Mucosa of descending colon (tissue), 3 donors: ENCODE data around the gene OPCML. TPM values are rescaled to one million over a fixed set of nuclear protein-coding genes. Genes with fewer than 3 reads are reported as not detected.

ENCODE experiments used
- ATAC-seq: fragments of 200-7000 bp; cut with Tn5 transposase; one replicate; pipeline ENCODE4 v1.9.1; 2020; ENCODE audit warnings: mild to moderate bottlenecking, moderate library complexity
- DNase-seq, 3 donors: peaks; one replicate each; pipeline ENCODE4 v3.0.0-alpha.2; 2020
- H3K36me3 ChIP-seq: fragments of 200-600 bp; one replicate; pipeline ENCODE4 v1.8.0; 2021; ENCODE audit warnings: low read depth, mild to moderate bottlenecking
- H3K4me1 ChIP-seq: fragments of 200-600 bp; one replicate; pipeline ENCODE4 v1.8.0; 2021; ENCODE audit warnings: low read depth, mild to moderate bottlenecking
- H3K4me3 ChIP-seq: fragments of 200-600 bp; one replicate; pipeline ENCODE4 v1.8.0; 2021; ENCODE audit warnings: mild to moderate bottlenecking
- H3K9me3 ChIP-seq: fragments of 200-600 bp; one replicate; pipeline ENCODE4 v1.8.0; 2021; ENCODE audit warnings: mild to moderate bottlenecking
- intact Hi-C, 2 donors: fragments of 100-400 bp; cut with DNase I in 1 of 2; cut with micrococcal nuclease in 1 of 2; formaldehyde crosslinking; loops; one replicate each; pipeline versions ENCODE4 v1.11.0 to v1.11.1; 2022; cut with DNase I, micrococcal nuclease
- total RNA-seq, 3 donors: library from RNA; stranded (reverse); fragmentation: NEBNext Ultra II Directional in 2 of 3; extraction: Animal tissue kit (Norgen Biotek cat#: 25700) in 2 of 3; gene quantifications; one replicate each; pipeline versions ENCODE4 v1.2.1 to v1.2.4, GENCODE V29; 2021 to 2023
- TF ChIP-seq, protein P1 (sequence below): fragments of 200-600 bp; IDR thresholded peaks from one replicate; pipeline ENCODE4 v1.8.0; 2022; ENCODE audit warnings: antibody characterized with exemption, mild to moderate bottlenecking
- donor health status: DM: no; HTN: no; CAD: no; lungs with moderate emphysema.
- donor health status: DM: no; HTN: no; CAD: no.
- donor health status: DM: no; HTN: yes; CAD: no.

Gene OPCML
- total RNA-seq, 3 donors from 2014 or later = 0.10 to 0.47 TPM; not detected in 1

DNA sequence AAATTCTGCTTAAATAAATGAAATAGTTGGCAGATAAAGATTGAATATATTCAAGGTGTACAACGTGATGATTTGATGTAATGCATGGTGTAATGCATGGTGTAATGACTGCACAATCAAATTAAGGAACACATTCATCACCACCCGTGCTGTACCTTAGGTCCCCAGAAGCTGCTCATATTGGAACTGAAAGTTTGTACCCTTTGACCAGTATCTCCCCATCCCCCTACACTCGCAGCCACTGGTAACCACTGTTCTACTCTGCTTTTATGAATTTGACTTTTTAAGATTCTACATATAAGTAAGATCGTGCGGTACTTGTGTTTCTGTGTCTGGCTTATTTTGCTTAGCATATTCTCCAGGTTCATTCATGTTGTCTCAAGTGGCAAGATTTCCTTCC, 445.8 kb downstream of the OPCML start:
- intact Hi-C loops = no loop called here
- no peaks in the 10 kb centered on the region for H3K9me3 ChIP-seq
- ATAC-seq (no peak), DNase-seq (no peak)
- TF ChIP-seq, protein P1, sequence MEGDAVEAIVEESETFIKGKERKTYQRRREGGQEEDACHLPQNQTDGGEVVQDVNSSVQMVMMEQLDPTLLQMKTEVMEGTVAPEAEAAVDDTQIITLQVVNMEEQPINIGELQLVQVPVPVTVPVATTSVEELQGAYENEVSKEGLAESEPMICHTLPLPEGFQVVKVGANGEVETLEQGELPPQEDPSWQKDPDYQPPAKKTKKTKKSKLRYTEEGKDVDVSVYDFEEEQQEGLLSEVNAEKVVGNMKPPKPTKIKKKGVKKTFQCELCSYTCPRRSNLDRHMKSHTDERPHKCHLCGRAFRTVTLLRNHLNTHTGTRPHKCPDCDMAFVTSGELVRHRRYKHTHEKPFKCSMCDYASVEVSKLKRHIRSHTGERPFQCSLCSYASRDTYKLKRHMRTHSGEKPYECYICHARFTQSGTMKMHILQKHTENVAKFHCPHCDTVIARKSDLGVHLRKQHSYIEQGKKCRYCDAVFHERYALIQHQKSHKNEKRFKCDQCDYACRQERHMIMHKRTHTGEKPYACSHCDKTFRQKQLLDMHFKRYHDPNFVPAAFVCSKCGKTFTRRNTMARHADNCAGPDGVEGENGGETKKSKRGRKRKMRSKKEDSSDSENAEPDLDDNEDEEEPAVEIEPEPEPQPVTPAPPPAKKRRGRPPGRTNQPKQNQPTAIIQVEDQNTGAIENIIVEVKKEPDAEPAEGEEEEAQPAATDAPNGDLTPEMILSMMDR = no peak
- peaks cover 5% of the 10 kb centered on the region for H3K4me1 ChIP-seq
- H3K4me3 ChIP-seq = no peak overlapping the region
- no peaks in the 10 kb centered on the region for H3K36me3 ChIP-seq

DNA sequence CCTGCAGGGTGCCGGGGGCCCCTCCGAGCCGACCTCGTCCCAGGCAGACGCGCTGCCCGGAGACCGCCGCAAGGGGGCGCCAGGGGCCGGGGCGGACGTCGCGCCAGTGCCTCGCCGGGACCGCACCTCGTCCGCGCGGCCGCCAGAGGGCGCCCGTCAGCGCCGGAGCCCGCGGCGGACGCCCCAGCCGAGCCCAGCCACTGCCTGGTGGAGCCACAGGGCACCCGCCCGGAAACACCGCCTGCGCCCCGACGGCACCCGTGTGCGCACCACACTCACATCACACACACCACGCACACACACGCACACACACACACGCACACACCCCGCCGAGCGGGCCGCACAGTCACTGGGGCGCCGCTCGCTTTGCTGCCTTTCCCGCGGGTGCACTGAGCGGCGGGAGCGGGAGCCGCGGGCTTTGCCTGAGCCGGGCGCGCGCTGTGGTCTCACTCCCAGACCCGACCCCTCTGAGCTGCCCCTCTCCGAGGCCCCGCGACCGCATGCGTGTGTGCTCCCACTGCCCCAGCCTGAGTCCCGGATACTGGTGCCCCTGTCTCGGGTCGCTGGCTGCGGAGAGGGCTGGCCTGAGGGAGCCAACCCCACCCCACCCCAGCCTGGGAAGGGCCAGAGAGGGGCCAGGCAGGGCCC, 449.3 kb downstream of the OPCML start:
- peak; percentile 98 for ATAC-seq
- no peaks in the 10 kb centered on the region for H3K36me3 ChIP-seq
- TF ChIP-seq, protein P1 = peak; percentile 87

DNA sequence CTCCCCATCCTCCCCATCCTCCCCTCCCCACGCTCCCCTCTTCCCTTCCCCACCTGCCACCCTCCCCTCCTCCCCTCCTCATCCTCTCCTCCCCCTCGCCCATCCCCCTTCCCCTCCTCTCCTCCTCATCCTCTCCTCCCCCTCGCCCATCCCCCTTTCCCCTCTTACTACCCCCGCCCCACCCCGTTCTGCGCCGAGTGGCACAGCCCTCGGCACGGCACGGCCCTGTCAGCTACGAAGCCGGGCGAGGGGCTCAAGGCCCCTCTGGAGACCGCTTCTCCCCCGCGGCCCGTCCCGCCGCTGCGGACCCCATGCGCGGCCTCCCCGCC, 449.9 kb downstream of the OPCML start:
- TF ChIP-seq, protein P1 = no peak

More for the DNA sequence above, 449.3 kb downstream of the OPCML start:
- Histone ChIP-seq H3K9me3 (no peaks in the 10 kb centered on the region), H3K4me1 (peaks cover 5% of the 10 kb centered on the region), H3K4me3 (no peak overlapping the region)
- DNase-seq = peak; percentile 57 to 71 (median 61)
- intact Hi-C loops = loop anchor here in 1 of 2 donors (5.0 kb wide), 1 partner anchor 749 kb away; no protein-coding TSS in a partner anchor

DNA sequence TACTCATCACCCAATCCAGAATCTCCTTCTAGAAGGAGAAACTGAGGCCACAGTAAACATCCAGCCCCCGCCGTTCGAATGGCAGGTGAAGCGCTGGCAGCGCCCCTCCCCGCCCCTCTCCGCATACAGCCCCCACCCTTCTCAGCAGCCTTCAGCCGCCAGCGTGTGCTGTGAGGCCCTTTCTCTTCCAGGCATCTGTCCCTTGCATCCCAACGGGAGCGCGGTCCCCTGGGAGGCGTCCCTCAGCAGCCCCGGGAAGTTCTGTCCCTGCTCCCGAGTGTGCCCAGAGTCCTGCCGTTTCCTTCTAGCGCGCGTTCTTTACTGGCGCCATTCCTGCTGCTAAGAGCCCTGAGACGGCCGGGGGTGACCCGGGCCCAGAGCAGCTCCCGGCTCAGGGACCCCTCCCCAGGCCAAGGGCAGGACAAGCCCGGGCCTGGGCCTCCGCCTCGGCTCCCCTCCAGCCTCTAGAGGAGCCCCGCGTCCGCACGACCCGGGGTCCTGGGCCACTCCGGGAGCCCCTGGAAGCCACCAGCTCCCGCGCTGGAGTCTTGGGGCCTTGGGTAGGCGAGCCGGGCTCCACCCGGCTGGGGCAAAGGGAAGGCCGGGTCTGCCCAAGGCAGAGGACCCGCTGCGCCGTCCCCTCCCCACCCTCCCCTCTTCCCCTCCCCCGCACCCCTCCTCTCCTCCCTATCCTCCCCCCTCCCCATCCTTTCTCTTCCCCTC, 450.4 kb downstream of the OPCML start:
- intact Hi-C loops = loop anchor here in 1 of 2 donors (5.0 kb wide), 1 partner anchor 750 kb away; no protein-coding TSS in a partner anchor
- Histone ChIP-seq H3K4me3 (no peak overlapping the region), H3K9me3 (no peaks in the 10 kb centered on the region), H3K36me3 (no peaks in the 10 kb centered on the region), H3K4me1 (peaks cover 5% of the 10 kb centered on the region)
- ATAC-seq (no peak), DNase-seq (no peak)
- TF ChIP-seq, protein P1 = no peak

More for the DNA sequence above, 449.9 kb downstream of the OPCML start:
- DNase-seq = peak in 1 of 3 donors; percentile 27
- intact Hi-C loops = loop anchor here in 1 of 2 donors (5.0 kb wide), 1 partner anchor 750 kb away; no protein-coding TSS in a partner anchor
- H3K4me1 ChIP-seq = peaks cover 5% of the 10 kb centered on the region
- no peaks in the 10 kb centered on the region for H3K36me3 ChIP-seq
- ATAC-seq = no peak
- no peak overlapping the region for H3K4me3 ChIP-seq
- H3K9me3 ChIP-seq = no peaks in the 10 kb centered on the region

DNA sequence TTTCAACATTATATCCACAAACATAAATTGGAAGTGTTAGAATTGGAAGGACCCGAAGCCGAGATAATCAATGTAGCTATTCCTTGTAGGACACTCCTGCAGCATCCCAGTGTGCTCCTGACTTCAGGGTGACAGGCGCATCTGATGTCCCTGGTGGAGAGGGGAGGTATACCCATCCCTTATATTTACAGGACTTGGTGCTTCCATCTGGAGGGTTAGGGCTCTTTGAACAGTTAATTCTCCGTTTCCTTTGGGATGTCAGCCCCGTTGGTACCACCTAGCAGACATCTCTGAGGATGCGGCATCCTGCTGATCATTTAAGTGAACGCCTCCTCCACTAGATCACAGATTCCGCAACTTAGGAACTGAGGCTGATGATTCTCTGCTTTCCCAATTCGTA, 451.3 kb downstream of the OPCML start:
- H3K4me3 ChIP-seq = no peak overlapping the region
- no peaks in the 10 kb centered on the region for H3K36me3 ChIP-seq
- TF ChIP-seq, protein P1 = no peak
- H3K4me1 ChIP-seq = peaks cover 5% of the 10 kb centered on the region
- no peaks in the 10 kb centered on the region for H3K9me3 ChIP-seq
- ATAC-seq = no peak
- intact Hi-C loops = loop anchor here in 1 of 2 donors (5.0 kb wide), 1 partner anchor 751 kb away; no protein-coding TSS in a partner anchor
- DNase-seq = no peak
